ENCODE results near the gene ARHGAP23.
"Not testable (repeated sequence)": the region's sequence is repeated elsewhere in the genome, so short reads cannot be mapped to it uniquely, and the experiment has no call there.

The ARHGAP23 gene

DNA sequence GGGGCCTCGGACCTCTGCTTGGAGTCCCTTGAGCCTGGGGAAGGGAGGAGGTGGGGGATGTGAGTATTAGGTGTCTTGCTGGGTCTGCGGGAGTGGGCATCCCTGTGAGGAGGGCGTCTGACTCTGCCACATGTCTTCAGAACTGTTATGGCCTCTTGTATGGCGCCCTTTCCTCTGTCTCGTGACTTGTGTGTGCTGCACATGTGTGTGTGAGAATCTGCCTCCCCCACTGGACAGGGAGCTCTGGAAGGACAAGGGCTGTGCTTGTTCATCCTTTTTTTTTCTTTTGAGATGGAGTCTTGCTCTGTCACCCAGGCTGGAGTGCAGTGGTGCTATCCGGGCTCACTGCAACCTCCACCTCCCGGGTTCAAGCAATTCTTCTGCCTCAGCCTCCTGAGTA lies 33.4 kb downstream of the ARHGAP23 start:
- no peak for DNase-seq

DNA sequence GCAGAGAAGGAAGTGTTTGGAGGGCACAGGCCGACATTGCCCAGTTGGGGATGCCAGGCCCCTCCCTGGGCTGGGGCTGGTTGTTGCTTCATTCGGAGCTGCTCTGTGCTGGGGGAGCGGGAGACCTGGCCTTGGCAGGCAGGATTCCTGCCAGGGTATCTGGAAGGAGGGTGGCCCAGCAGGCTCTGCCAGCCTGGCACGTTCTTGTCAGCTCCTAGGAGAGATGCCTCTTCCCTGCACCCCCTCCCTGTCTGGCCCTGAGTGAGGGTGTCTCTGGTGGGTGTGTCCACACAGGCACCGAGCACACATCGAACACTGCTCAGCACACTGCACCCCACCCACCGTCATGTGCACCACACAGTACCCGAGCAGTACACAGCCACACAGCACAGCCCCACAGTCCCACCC lies 35.2 kb downstream of the ARHGAP23 start:
- DNase-seq, result no peak

DNA sequence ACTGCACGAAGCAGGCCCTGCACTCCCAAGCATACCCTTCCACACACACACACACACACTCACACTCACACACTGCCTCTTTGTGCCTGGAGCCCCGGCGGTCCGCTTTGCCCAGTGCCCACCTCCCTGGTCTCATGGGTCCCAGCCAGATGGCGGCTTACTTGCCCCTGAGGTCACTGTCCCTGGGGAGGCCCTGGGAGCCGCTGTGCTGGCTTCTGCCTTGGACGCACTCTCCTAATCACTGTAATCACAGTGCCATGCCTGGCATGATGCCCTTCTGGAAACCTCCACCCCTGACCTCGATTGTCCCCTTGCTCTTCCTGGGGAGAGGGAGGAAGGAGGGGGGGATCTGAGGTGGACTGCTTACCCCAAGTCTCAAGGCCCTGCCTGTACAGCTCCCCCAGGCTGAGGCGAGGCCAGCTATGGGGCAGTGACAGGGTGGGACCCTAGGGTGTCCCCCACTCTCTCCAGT lies 36.0 kb downstream of the ARHGAP23 start:
- DNase-seq, result no peak

DNA sequence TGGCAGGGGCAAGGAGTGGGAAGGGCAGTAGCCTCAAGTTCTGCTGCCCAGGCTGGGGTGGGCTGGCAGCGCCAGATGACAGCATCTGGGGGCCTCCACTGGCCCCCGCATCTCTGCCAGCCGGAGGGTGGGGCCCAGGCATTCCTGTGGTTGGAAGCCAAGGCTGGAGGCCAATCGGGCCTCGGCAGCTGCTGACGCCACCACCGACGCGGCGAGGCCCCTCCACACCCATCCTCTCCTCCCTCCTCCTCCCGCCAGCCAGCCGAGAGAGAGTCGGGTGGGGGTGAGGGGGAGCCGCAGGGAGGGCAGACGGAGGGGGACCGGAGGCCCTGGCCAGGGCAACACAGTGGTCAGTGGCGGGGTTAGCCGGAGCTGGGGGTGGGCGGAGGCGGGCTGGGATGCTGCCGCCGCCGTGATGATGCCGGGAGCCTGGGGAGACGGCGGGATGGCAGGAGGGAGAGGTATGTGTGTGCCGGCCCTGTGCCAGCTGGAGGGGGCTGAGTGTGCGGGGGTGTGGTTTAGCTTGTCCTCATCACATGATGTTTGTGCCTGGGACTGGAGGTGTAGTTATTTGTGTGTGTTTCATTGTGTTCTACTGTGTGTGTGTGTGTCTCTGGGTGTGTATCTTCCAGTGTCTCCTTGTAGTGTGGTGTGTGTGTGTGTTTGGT lies 36.6 kb downstream of the ARHGAP23 start:
- DNase-seq, result peak; percentile 63

DNA sequence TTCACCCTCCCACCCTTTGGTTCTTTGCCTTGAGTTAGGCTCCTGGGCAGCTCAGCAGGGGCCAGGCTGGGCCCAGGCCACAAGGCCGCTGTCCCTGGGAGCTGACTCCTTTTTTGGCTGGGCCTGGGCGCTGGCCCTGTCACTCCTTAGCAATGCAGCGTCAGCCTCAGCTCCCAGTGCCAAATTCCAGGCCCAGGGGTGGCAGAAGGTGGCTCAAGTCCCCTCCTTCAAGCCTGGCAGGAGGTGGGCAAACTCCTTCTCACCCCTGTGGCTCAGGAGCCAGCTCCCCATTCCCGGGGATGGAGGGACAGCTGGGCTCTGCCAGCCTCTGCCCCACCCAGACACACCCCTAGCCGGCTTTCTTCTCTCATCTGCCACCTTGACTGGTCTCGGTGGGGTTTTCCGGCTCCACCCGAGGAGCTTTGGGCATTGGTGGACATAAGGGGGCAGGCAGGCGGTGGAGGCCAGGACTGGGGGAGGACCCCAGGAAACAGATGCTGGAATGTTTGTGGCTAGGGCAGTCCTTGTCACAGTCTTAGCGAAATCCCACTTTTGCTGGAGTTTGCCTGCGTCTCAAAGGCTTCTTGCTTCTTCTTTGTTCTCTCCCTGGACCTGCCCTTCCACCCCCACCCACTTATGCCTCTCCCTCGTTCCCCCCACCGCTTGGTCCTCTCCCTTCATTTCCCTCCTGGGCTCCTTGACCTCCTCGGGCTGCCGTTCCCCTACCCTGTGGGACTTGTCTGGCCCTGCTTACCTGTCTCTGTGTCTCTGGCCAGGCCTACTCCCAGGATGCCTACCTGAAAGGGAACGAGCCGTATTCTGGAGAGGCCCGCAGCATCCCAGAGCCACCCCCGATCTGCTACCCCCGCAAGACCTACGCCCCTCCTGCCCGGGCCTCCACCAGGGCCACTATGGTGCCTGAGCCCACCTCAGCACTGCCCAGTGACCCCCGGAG lies 37.4 kb downstream of the ARHGAP23 start:
- DNase-seq, result no peak

DNA sequence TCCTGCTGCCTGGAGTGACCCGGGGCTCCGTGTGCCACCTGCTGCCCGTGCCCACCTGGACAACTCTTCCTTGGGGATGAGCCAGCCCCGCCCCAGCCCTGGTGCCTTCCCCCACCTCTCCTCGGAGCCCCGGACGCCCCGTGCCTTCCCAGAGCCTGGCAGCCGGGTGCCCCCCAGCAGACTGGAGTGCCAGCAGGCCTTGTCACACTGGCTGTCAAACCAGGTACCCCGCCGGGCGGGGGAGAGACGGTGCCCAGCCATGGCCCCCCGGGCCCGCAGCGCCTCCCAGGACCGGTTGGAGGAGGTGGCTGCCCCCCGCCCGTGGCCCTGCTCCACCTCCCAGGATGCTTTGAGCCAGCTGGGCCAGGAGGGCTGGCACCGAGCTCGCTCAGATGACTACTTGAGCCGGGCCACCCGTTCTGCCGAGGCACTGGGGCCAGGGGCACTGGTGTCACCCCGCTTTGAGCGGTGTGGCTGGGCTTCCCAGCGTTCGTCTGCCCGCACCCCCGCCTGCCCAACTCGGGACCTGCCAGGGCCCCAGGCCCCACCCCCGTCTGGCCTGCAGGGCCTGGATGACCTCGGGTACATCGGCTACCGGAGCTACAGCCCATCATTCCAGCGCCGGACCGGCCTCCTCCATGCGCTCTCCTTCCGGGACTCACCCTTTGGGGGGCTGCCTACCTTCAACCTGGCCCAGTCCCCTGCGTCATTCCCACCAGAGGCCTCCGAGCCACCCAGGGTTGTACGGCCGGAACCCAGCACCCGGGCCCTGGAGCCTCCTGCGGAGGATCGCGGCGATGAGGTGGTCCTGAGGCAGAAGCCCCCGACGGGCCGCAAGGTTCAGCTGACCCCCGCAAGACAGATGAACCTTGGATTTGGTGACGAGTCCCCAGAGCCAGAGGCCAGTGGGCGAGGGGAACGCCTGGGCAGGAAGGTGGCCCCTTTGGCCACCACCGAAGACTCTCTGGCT lies 38.4 kb downstream of the ARHGAP23 start:
- DNase-seq, result no peak

DNA sequence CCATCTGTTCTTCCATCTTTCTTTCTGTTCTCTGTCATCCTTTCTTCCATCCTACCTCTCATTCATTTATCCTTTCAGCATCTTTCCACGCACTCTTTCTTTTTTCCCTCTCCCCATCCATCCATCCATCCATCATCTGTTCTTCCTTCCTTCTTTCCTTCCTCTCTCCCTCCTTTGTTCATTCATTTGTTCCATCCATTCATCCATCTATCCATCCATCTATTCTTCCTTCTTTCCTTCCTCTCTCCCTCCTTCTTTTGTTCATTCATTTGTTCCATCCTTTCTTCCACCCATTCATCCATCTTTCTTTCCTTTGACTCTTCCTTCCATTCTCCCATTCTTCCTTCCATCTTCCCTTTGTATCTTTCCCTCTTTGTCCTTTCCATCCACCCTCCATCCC lies 39.2 kb downstream of the ARHGAP23 start:
- DNase-seq, result no peak

DNA sequence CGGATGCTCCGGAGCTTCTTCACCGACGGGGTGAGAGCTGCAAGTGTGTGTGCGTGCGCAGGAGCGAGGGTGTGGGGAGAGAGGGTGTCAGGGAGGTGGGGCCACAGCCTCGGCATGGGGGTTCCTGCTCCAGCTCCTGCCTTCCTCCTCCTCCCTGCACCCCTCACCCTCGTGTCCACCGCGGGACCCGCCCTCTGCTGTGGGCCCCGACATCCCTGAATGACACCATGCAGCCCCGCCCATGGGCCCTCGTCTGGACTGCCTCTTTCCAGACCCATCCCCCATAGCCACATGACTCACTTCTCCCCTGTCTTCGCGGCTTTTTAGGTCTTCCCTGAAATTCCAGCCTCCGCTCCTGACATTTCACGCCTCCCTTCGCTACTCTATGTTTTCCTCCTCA lies 41.6 kb downstream of the ARHGAP23 start:
- no peak for DNase-seq

DNA sequence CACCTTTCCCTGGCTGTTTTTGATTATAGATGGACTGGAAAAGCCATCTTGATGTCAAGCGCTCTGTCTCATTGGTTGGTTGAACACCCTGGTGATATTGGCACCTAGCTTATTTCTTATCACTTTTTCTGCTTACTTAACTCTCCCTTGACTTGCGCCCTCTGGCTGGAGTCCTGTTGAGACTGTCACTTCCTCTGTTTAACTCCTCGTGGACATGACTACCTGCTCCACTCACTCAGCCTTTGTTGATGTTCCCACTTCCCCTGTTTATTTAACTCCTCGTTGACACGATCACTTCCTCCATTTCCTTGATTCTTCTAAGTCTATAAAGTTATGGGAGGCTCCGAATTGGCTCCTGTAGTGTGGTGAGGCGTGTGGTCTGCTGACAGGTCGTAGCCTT lies 43.0 kb downstream of the ARHGAP23 start:
- not testable (repeated sequence) for DNase-seq

DNA sequence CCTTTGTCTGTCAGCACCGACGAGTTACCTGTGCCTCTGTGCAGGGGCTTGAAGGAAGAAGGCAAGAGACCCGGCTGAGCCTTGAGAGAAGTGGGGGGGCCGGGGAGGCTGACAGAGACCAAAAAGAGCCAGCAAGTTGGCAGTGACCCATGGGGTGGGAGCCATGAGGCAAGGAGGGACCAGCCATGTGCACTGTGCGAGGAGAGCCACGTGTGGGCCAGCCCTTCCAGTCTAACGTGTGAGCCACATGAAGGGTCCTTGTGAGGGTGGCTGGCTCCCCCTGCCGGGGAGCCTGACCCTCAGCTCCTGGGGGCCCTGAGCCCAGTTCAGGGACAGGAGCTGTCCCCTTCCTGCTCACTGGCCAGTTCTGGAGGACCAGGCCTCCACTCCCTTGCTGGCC lies 46.4 kb downstream of the ARHGAP23 start:
- not testable (repeated sequence) for DNase-seq

DNA sequence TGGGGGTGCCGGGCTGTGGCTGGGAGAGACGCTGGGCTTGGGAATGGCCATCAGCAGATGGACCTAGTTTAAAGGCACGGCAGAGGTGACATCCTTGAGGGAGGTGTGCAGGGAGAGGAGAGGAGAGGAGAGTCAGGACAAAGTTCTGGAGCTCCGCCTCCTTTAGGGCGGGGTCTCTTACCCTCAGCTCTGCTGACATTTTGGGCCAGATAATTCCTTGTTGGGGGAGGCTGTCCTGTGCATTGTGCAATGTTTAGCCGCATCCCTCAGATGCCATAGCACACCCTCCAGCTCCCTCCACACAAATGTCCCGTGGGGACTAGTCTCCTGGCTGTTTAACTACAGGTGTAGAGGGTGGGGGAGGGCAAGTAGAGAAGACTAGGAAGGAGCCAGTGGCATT lies 48.3 kb downstream of the ARHGAP23 start:
- DNase-seq, result no peak

DNA sequence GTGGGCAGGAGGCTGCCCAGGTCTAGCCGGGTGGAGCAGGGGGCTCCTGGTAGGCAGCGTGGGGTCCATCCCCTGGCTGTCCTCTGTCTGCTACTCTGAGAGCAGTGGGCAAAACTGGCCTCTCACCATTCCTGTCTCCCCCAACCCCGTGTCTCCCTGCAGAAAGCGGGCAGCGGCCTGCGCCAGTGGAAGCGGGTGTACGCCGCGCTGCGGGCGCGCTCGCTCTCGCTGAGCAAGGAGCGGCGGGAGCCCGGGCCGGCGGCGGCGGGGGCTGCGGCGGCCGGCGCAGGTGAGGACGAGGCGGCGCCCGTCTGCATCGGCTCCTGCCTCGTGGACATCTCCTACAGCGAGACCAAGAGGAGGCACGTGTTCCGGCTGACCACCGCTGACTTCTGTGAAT lies 49.2 kb downstream of the ARHGAP23 start:
- not testable (repeated sequence) for DNase-seq

DNA sequence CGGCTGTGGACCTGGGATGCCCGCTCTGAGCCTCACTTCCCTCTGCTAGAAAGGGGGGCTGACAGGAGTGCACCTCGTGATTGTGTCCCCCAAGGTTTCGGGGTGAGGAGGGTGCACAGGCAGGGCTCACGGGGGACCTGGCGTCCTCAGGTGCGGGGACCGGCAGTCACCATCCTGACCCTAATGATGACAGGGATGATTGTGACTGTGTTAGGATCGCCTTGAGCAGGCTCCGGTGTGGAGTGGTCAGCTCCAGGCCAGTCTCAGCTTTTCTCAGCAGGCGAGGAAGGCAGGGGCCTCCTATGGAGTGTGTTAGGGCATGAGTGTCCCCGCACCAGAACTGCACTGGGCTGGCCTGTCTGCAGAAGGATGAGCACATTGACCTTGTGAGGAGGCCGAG lies 49.7 kb downstream of the ARHGAP23 start:
- DNase-seq, result not testable (repeated sequence)

DNA sequence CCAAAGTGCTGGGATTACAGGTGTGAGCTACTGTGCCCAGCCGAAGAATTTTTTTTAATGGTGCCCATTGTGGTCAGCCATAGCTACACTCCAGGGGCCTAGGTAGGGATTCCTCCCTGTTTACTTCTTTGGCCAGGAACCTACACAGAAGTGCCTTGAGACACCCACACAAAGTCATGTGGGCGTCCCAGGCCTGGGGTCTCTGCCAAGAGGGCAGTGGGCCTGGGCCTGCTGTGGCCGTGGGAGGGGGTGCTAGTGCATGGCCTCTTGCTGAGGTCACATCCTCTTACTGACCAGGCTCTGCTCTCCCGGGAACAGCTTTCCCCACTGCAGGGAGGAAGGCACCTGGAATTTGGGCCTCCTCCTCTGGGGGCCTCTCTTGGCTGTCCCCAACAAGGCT lies 50.4 kb downstream of the ARHGAP23 start:
- DNase-seq, result not testable (repeated sequence)

DNA sequence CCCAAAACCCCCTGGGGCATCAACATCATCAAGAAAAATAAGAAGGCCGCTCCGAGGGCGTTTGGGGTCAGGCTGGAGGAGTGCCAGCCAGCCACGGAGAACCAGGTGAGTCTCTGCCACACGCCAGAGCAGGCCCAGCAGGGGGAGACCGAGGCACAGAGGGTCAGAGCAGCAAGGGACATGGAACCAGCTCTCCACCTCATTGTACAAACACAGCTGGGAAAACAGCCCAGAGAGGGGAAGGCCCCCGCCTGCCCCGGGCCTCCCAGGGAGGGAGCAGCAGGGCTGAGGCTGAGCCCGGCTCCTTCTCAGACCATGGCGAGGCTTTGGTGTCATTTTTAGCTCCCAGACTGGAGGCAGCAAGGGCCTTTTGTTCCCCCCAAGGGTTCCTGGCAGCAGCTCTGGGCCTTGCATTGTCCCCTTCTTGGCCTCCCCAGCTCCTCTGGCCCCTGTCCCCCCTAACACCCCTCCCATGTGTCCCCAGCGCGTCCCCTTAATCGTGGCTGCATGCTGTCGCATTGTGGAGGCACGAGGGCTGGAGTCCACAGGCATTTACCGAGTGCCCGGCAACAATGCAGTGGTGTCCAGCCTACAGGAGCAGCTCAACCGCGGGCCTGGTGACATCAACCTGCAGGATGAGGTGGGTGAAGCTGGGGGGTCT lies 53.9 kb downstream of the ARHGAP23 start:
- DNase-seq, result not testable (repeated sequence)

DNA sequence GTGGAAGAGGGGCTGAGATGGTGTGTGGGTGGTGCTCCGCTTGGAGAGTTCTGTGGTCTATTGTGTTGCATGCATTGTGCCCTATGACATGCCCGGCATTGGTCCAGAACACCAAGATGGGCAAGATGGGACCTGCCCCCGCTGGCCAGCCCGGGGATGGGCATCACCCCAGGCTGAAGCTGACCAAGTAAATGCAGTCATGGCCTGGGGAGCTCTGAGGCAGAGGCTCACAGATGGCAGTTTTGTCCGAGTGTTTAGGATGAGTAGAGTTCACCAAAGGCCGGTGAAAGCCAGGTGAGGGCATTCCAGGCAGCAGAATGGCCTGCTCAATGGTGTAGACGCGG lies 54.4 kb downstream of the ARHGAP23 start:
- not testable (repeated sequence) for DNase-seq

DNA sequence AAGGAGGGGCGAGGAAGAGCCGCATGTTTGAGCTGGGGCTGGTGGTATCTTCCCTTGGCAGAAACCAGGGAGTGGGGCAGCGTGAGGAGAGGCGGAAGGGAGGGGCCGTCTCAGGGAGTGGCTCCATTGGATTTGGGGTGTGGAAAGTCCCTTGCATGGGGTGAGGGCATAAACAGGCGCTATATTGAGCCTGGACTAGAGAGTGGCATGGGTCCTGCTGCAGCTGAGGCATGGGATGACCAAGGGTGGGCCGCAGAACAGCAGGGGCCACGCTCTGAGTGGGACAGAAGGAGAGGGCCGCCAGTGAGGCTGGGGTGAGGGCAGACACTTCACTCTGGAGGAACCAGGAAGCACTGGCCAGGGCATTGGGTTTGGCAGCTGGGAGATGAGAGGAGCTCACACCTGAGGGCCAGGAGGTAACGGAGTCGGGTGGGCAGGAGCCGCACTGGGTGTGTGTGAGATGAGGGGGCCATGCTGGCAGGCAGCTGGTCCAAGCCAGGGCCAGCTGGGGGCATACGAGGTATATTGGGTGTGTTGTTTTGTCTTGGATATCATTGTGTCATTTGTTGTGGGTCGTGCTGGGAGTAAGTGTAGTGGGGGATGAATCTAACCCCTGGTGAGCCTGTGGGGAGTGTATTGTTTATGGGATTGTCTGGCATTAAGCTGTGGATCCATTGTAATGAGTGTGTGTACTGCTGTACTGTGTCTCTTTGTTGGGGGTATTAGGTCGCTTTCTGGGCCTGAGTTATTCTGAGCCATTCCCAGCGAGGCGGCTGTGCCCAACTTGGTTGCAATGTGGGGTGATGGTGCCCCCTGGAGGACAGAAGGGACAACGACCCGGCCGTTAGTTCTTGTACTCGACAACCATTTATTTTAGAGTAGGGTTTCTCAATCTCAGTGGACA lies 56.2 kb downstream of the ARHGAP23 start:
- peak; percentile 47 for DNase-seq

DNA sequence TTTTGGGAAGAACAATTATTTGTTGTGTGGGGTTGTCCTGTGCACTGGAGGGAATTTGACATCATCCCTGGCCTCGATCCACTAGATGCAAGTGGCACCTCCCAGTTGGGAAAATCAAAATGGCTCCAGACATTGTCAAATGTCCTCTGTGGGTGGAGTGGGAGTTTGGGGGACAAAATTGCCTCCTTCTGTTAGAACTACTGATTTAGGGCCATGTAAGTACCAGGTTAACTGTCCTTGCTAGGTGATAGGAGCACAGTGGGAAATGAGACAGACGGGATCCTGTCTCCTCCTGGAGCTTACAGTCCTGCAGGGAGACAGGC lies 56.8 kb downstream of the ARHGAP23 start:
- DNase-seq, result no peak

DNA sequence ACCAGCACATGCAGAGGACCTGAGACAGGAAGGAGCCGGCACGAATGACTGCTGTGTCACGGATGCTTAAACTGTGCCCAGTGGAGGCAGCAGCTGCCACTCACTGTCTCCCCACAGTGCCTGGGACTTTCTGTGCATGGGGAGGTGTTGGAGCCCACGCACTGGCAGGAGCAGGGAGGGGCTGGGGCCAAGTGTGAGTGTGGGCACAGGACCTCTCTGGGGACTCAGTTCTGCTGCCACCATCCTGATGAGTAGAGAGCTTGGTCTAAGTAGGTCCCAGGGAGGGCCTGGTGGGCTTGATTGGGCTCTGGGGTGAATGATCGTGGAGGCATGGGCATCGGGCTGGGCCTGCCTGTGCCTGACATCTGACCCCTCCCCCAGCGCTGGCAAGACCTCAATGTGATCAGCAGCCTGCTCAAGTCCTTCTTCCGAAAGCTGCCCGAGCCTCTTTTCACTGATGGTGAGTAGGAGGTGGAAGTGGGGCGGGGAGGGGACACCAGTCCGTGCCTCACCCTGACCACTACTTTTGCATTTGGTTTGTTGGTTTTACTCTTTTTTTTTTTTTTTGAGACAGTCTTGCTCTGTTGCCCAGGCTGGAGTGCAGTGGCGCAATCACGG lies 57.5 kb downstream of the ARHGAP23 start:
- not testable (repeated sequence) for DNase-seq

DNA sequence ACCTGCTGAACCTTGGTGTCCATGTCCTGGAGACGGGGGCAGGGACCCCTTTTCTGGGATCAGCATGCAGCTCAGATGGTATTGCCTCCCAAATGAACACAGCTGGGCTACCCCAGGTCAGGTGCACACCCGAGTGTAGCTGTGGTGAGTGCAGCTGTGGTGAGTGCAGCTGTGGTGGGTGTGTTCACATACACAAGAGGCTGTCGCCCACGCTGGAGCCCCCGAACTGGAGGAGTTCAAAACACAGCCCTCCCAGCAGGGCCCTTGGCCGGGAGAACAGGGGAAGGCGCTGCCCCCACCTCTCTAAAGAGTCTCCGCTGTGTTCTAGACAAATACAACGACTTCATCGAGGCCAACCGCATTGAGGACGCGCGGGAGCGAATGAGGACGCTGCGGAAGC lies 61.5 kb downstream of the ARHGAP23 start:
- DNase-seq, result not testable (repeated sequence)
